HepG2 (cell line): Measurements from ENCODE around the gene RABGGTA. TPM values are rescaled to one million over a fixed set of nuclear protein-coding genes. Genes with fewer than 3 reads are reported as not detected.

Source experiments
- AGO1 ChIP-seq: fragments of 200-400 bp; formaldehyde crosslinking; IDR thresholded peaks from 2 replicates; pipeline ENCODE4 v1.6.1; 2017; ENCODE audit warnings: mild to moderate bottlenecking, low read depth, low read length, moderate library complexity; ENCODE audit not compliant: poor library complexity, severe bottlenecking
- ATRX ChIP-seq: sonication (generic); formaldehyde crosslinking; IDR thresholded peaks from 2 replicates; pipeline ENCODE4 v1.4.0; 2020; ENCODE audit warnings: missing genetic modification reagents, borderline replicate concordance
- DPF2 ChIP-seq: sonication (generic); formaldehyde crosslinking; IDR thresholded peaks from 2 replicates; pipeline ENCODE4 v1.4.0; 2020; ENCODE audit warnings: mild to moderate bottlenecking, low read depth, missing genetic modification reagents, borderline replicate concordance
- FOXP1 ChIP-seq, 2 experiments: fragments of 450-650 bp in 1 of 2; IDR thresholded peaks; 2 replicates each; pipeline ENCODE4 v1.6.1; 2017 to 2018; ENCODE audit warnings: antibody characterized with exemption in 1 of 2
- GATAD2A ChIP-seq: IDR thresholded peaks from 2 replicates; pipeline ENCODE4 v1.6.1; 2016
- NCOR1 ChIP-seq: fragments of 200-600 bp; sonication (generic); IDR thresholded peaks from 2 replicates; pipeline ENCODE4 v1.7.0; 2017; ENCODE audit warnings: antibody characterized with exemption, low read length, borderline replicate concordance
- NR3C1 ChIP-seq: sonication (generic); formaldehyde crosslinking; IDR thresholded peaks from 2 replicates; pipeline ENCODE4 v1.4.0; 2020; ENCODE audit warnings: missing genetic modification reagents
- RELA ChIP-seq: sonication (generic); formaldehyde crosslinking; IDR thresholded peaks from 2 replicates; pipeline ENCODE4 v1.4.0; 2020; ENCODE audit warnings: missing genetic modification reagents
- ZBTB8A ChIP-seq: sonication (generic); formaldehyde crosslinking; IDR thresholded peaks from 2 replicates; pipeline ENCODE4 v1.4.0; 2020; ENCODE audit warnings: mild to moderate bottlenecking, low read depth, missing genetic modification reagents, borderline replicate concordance
- ZNF224 ChIP-seq: sonication (generic); formaldehyde crosslinking; IDR thresholded peaks from 2 replicates; pipeline ENCODE4 v1.5.0; 2020; ENCODE audit warnings: mild to moderate bottlenecking, missing genetic modification reagents
- ZNF326 ChIP-seq: sonication (generic); formaldehyde crosslinking; IDR thresholded peaks from 2 replicates; pipeline ENCODE4 v1.4.0; 2020; ENCODE audit warnings: missing genetic modification reagents, borderline replicate concordance
- ZNF614 ChIP-seq: IDR thresholded peaks from 2 replicates; pipeline ENCODE4 v1.6.1; 2018; ENCODE audit warnings: missing biosample characterization, missing genetic modification reagents, inconsistent platforms, borderline replicate concordance
- ZNF652 ChIP-seq: IDR thresholded peaks from 2 replicates; pipeline ENCODE4 v1.6.1; 2016; ENCODE audit warnings: low read depth, borderline replicate concordance
- ZSCAN22 ChIP-seq: sonication (generic); formaldehyde crosslinking; IDR thresholded peaks from 2 replicates; pipeline ENCODE4 v1.4.0; 2020; ENCODE audit warnings: mild to moderate bottlenecking, missing genetic modification reagents
- polyA plus RNA-seq, 8 experiments: library from polyadenylated mRNA; depleted of rRNA in 3 of 8; stranded (reverse) in 7 of 8; unstranded in 1 of 8; fragments of >200 nt; fragmentation: Illumina TruSeq in 4 of 8; extraction: Trizol in 4 of 8; gene quantifications; 2 replicates each; pipeline versions ENCODE4 v1.2.1 to v1.2.3, GENCODE V29; 2011 to 2016; ENCODE audit warnings: low read depth in 4 of 8, missing spikeins in 1 of 8, mixed read lengths in 1 of 8; ENCODE audit not compliant: insufficient read depth in 1 of 8
- total RNA-seq, 5 experiments: library from RNA; depleted of rRNA; stranded (reverse); fragments of >200 nt; fragmentation: Illumina TruSeq; extraction: Trizol; gene quantifications; 2 replicates each; pipeline ENCODE4 v1.2.3, GENCODE V29; 2016; ENCODE audit warnings: low read depth in 1 of 5
- TF ChIP-seq, protein P1 (sequence below): sonication (generic); formaldehyde crosslinking; IDR thresholded peaks from 2 replicates; pipeline ENCODE4 v1.5.1; 2020; ENCODE audit warnings: missing genetic modification reagents, mild to moderate bottlenecking, borderline replicate concordance
- TF ChIP-seq, protein P2 (sequence below): sonication (generic); formaldehyde crosslinking; IDR thresholded peaks from 2 replicates; pipeline ENCODE4 v1.4.0; 2020; ENCODE audit warnings: mild to moderate bottlenecking, low read depth, missing genetic modification reagents
- TF ChIP-seq, protein P3 (sequence below): sonication (generic); formaldehyde crosslinking; IDR thresholded peaks from 2 replicates; pipeline ENCODE4 v1.4.0; 2020; ENCODE audit warnings: mild to moderate bottlenecking, missing genetic modification reagents, borderline replicate concordance

Gene RABGGTA
- total and polyA plus RNA-seq, 2 of the 13 experiments (the other 11 are each of a cell fraction or from before 2014, with no cell fraction given) = 57.9 to 90.8 TPM

- TF ChIP-seq, protein P1, sequence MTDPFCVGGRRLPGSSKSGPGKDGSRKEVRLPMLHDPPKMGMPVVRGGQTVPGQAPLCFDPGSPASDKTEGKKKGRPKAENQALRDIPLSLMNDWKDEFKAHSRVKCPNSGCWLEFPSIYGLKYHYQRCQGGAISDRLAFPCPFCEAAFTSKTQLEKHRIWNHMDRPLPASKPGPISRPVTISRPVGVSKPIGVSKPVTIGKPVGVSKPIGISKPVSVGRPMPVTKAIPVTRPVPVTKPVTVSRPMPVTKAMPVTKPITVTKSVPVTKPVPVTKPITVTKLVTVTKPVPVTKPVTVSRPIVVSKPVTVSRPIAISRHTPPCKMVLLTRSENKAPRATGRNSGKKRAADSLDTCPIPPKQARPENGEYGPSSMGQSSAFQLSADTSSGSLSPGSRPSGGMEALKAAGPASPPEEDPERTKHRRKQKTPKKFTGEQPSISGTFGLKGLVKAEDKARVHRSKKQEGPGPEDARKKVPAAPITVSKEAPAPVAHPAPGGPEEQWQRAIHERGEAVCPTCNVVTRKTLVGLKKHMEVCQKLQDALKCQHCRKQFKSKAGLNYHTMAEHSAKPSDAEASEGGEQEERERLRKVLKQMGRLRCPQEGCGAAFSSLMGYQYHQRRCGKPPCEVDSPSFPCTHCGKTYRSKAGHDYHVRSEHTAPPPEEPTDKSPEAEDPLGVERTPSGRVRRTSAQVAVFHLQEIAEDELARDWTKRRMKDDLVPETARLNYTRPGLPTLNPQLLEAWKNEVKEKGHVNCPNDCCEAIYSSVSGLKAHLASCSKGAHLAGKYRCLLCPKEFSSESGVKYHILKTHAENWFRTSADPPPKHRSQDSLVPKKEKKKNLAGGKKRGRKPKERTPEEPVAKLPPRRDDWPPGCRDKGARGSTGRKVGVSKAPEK (CRISPR knock-in tag) = peak; percentile 99
- TF ChIP-seq ATRX (CRISPR knock-in tag) (no peak), AGO1 (peak; percentile 84), ZSCAN22 (CRISPR knock-in tag) (no peak; the same call in none of the 2 replicates), ZBTB8A (CRISPR knock-in tag) (peak; percentile 79), RELA (CRISPR knock-in tag) (peak; percentile 98), ZNF652 (CRISPR knock-in tag) (no peak; the same call in none of the 2 replicates), ZNF224 (CRISPR knock-in tag) (peak; percentile 99), NCOR1 (peak; percentile 62; the same call in 1 of the 2 replicates), GATAD2A (CRISPR knock-in tag) (peak; percentile 91), DPF2 (CRISPR knock-in tag) (no peak), ZNF614 (CRISPR knock-in tag) (peak; percentile 100), ZNF326 (CRISPR knock-in tag) (no peak; the same call in 1 of the 2 replicates), FOXP1 (IDR thresholded peaks at IDR 0.05) (no peak), FOXP1 (CRISPR knock-in tag; IDR thresholded peaks at IDR 0.05) (peak; percentile 49), NR3C1 (CRISPR knock-in tag) (peak; percentile 77; the same call in 1 of the 2 replicates)
- TF ChIP-seq, protein P2, sequence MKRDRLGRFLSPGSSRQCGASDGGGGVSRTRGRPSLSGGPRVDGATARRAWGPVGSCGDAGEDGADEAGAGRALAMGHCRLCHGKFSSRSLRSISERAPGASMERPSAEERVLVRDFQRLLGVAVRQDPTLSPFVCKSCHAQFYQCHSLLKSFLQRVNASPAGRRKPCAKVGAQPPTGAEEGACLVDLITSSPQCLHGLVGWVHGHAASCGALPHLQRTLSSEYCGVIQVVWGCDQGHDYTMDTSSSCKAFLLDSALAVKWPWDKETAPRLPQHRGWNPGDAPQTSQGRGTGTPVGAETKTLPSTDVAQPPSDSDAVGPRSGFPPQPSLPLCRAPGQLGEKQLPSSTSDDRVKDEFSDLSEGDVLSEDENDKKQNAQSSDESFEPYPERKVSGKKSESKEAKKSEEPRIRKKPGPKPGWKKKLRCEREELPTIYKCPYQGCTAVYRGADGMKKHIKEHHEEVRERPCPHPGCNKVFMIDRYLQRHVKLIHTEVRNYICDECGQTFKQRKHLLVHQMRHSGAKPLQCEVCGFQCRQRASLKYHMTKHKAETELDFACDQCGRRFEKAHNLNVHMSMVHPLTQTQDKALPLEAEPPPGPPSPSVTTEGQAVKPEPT (CRISPR knock-in tag) = peak; percentile 98
- TF ChIP-seq, protein P3, sequence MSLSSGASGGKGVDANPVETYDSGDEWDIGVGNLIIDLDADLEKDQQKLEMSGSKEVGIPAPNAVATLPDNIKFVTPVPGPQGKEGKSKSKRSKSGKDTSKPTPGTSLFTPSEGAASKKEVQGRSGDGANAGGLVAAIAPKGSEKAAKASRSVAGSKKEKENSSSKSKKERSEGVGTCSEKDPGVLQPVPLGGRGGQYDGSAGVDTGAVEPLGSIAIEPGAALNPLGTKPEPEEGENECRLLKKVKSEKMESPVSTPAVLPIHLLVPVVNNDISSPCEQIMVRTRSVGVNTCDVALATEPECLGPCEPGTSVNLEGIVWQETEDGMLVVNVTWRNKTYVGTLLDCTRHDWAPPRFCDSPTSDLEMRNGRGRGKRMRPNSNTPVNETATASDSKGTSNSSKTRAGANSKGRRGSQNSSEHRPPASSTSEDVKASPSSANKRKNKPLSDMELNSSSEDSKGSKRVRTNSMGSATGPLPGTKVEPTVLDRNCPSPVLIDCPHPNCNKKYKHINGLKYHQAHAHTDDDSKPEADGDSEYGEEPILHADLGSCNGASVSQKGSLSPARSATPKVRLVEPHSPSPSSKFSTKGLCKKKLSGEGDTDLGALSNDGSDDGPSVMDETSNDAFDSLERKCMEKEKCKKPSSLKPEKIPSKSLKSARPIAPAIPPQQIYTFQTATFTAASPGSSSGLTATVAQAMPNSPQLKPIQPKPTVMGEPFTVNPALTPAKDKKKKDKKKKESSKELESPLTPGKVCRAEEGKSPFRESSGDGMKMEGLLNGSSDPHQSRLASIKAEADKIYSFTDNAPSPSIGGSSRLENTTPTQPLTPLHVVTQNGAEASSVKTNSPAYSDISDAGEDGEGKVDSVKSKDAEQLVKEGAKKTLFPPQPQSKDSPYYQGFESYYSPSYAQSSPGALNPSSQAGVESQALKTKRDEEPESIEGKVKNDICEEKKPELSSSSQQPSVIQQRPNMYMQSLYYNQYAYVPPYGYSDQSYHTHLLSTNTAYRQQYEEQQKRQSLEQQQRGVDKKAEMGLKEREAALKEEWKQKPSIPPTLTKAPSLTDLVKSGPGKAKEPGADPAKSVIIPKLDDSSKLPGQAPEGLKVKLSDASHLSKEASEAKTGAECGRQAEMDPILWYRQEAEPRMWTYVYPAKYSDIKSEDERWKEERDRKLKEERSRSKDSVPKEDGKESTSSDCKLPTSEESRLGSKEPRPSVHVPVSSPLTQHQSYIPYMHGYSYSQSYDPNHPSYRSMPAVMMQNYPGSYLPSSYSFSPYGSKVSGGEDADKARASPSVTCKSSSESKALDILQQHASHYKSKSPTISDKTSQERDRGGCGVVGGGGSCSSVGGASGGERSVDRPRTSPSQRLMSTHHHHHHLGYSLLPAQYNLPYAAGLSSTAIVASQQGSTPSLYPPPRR (CRISPR knock-in tag) = peak; percentile 91
Observed at GRCh38 chr14:24271134-24271833, at the start of gene RABGGTA (continued).
